GM23248 (cell line): ENCODE results near the gene LAMP5. TPM values are rescaled to one million over a fixed set of nuclear protein-coding genes. Genes with fewer than 3 reads are reported as not detected.

Experiments used
- DNase-seq: peaks from one replicate; pipeline ENCODE4 v3.0.0-alpha.2; 2015
- H2AFZ ChIP-seq: fragments of 200-600 bp; sonication (generic); 2 replicates; pipeline ENCODE4 v1.6.1; 2016; ENCODE audit warnings: antibody characterized with exemption
- H3F3A ChIP-seq: fragments of 200-600 bp; sonication (generic); 2 replicates; pipeline ENCODE4 v1.6.1; 2016; ENCODE audit warnings: mild to moderate bottlenecking, antibody characterized with exemption, mixed run types; ENCODE audit not compliant: insufficient read depth
- H3K27ac ChIP-seq: fragments of 200-600 bp; sonication (generic); 2 replicates; pipeline ENCODE4 v1.5.1; 2016; ENCODE audit warnings: mild to moderate bottlenecking
- H3K27me3 ChIP-seq: fragments of 200-600 bp; sonication (generic); replicated peaks from 2 replicates; pipeline ENCODE4 v1.6.1; 2016; ENCODE audit warnings: mild to moderate bottlenecking; ENCODE audit not compliant: insufficient read depth
- H3K36me3 ChIP-seq: fragments of 200-600 bp; sonication (generic); 2 replicates; pipeline ENCODE4 v1.6.1; 2016; ENCODE audit warnings: low read depth, mild to moderate bottlenecking
- H3K4me1 ChIP-seq: fragments of 200-600 bp; sonication (generic); 2 replicates; pipeline ENCODE4 v1.6.1; 2016; ENCODE audit warnings: mild to moderate bottlenecking; ENCODE audit not compliant: insufficient read depth
- H3K4me2 ChIP-seq: fragments of 200-600 bp; sonication (generic); one replicate; pipeline ENCODE4 v1.6.1; 2016; ENCODE audit warnings: mild to moderate bottlenecking; ENCODE audit not compliant: unreplicated experiment
- H3K4me3 ChIP-seq: fragments of 200-600 bp; sonication (generic); 2 replicates; pipeline ENCODE4 v1.5.1; 2016; ENCODE audit warnings: mild to moderate bottlenecking
- H3K79me2 ChIP-seq: fragments of 200-600 bp; sonication (generic); 2 replicates; pipeline ENCODE4 v1.6.1; 2016; ENCODE audit warnings: mild to moderate bottlenecking; ENCODE audit not compliant: insufficient read depth
- H3K9ac ChIP-seq: fragments of 200-600 bp; sonication (generic); 2 replicates; pipeline ENCODE4 v1.6.1; 2016; ENCODE audit warnings: mild to moderate bottlenecking
- H3K9me2 ChIP-seq: fragments of 200-600 bp; sonication (generic); 2 replicates; pipeline ENCODE4 v1.6.1; 2016; ENCODE audit warnings: mixed run types, mild to moderate bottlenecking, moderate library complexity; ENCODE audit not compliant: insufficient read depth
- H3K9me3 ChIP-seq: fragments of 200-600 bp; sonication (generic); one replicate; pipeline ENCODE4 v1.6.1; 2017; ENCODE audit warnings: low read depth
- H4K20me1 ChIP-seq: fragments of 200-600 bp; sonication (generic); 2 replicates; pipeline ENCODE4 v1.6.0; 2016; ENCODE audit not compliant: insufficient read depth
- EZH2 ChIP-seq: fragments of 200-600 bp; sonication (generic); IDR thresholded peaks from 2 replicates; pipeline ENCODE4 v1.6.1; 2018; ENCODE audit warnings: antibody characterized with exemption, mild to moderate bottlenecking; ENCODE audit not compliant: insufficient read depth, poor library complexity, severe bottlenecking
- EZH2phosphoT487 ChIP-seq: fragments of 200-600 bp; sonication (generic); IDR thresholded peaks from 2 replicates; pipeline ENCODE4 v1.6.1; 2018; ENCODE audit warnings: antibody characterized with exemption, moderate library complexity, mild to moderate bottlenecking, low read depth; ENCODE audit not compliant: insufficient read depth
- WGBS, 2 experiments: methylation state at CpG; one replicate each; pipeline ENCODE4 v1.1.6; 2015 to 2017; ENCODE audit warnings: low lambda C conversion rate in 2 of 2, low coverage in 1 of 2; ENCODE audit errors: missing lambda C conversion rate in 2 of 2; 5-methylcytosine and 5-hydroxymethylcytosine counted together
- in situ Hi-C: fragments of 300-500 bp; cut with MboI; formaldehyde crosslinking; loops from 2 replicates; pipeline ENCODE4 v1.15.0; 2020
- polyA plus RNA-seq: library from polyadenylated mRNA; unstranded; fragments of >200 nt; fragmentation: Nextera tagmentation; extraction: Ambion mirVana; gene quantifications from 2 replicates; pipeline ENCODE4 v1.2.1, GENCODE V29; 2016
- total RNA-seq: library from RNA; depleted of rRNA; stranded (reverse); fragments of >200 nt; shearing (Covaris generic); gene quantifications from 2 replicates; pipeline ENCODE4 v1.2.3, GENCODE V29; 2014

Gene LAMP5
- total and polyA plus RNA-seq, 2 experiments from 2014 or later = 0.11 TPM; not detected in 1

- Histone ChIP-seq H3K4me2 (peak overlapping the region; percentile 39), H3K27ac (no peak overlapping the region), H3K4me3 (no peak overlapping the region), H2AFZ (no peak overlapping the region), H3K36me3 (no peaks in the 10 kb centered on the region), H3K9ac (no peak overlapping the region), H3K27me3 (peaks cover 91% of the 10 kb centered on the region), H3K79me2 (no peaks in the 10 kb centered on the region), H3K9me3 (no peaks in the 10 kb centered on the region), H3K9me2 (no peaks in the 10 kb centered on the region), H3K4me1 (no peaks in the 10 kb centered on the region), H3F3A (no peaks in the 10 kb centered on the region), H4K20me1 (no peaks in the 10 kb centered on the region)
- 7 to 9% methylated on average over 31 to 38 of the region's 38 CpGs for WGBS, 2 experiments
- no peak for DNase-seq
- TF ChIP-seq EZH2phosphoT487 (no peak), EZH2 (no peak)
- in situ Hi-C loops = no loop called here
Measured at GRCh38 chr20:9515741-9516233, 1.4 kb downstream of the LAMP5 start.

- 1 to 6% methylated on average over 28 of the region's 28 CpGs for WGBS, 2 experiments
- H3K79me2 ChIP-seq = no peaks in the 10 kb centered on the region
- H3K9ac ChIP-seq = no peak overlapping the region
- peaks cover 91% of the 10 kb centered on the region for H3K27me3 ChIP-seq
- H3K4me3 ChIP-seq = no peak overlapping the region
- no peak for DNase-seq
- peak overlapping the region; percentile 39 for H3K4me2 ChIP-seq
- no peaks in the 10 kb centered on the region for H3F3A ChIP-seq
- no peak overlapping the region for H3K27ac ChIP-seq
- no peaks in the 10 kb centered on the region for H3K36me3 ChIP-seq
- H3K9me3 ChIP-seq = no peaks in the 10 kb centered on the region
- in situ Hi-C loops = no loop called here
- H4K20me1 ChIP-seq = no peaks in the 10 kb centered on the region
- no peak for TF ChIP-seq EZH2
- no peak for TF ChIP-seq EZH2phosphoT487
- no peak overlapping the region for H2AFZ ChIP-seq
- H3K4me1 ChIP-seq = no peaks in the 10 kb centered on the region
- H3K9me2 ChIP-seq = no peaks in the 10 kb centered on the region
Measured at GRCh38 chr20:9516234-9516871, 2.0 kb downstream of the LAMP5 start.

- WGBS, 2 experiments = 34 to 46% methylated on average over 8 of the region's 8 CpGs
- Histone ChIP-seq H3F3A (no peaks in the 10 kb centered on the region), H2AFZ (no peak overlapping the region), H3K36me3 (no peaks in the 10 kb centered on the region), H3K27ac (no peak overlapping the region), H3K27me3 (peaks cover 80% of the 10 kb centered on the region), H3K9ac (no peak overlapping the region), H4K20me1 (no peaks in the 10 kb centered on the region), H3K4me3 (no peak overlapping the region), H3K9me2 (no peaks in the 10 kb centered on the region), H3K9me3 (no peaks in the 10 kb centered on the region), H3K4me2 (no peak overlapping the region), H3K79me2 (no peaks in the 10 kb centered on the region), H3K4me1 (no peaks in the 10 kb centered on the region)
- in situ Hi-C loops = no loop called here
- TF ChIP-seq EZH2phosphoT487 = no peak
- TF ChIP-seq EZH2 = no peak
- no peak for DNase-seq
Measured at GRCh38 chr20:9517297-9518162, 3.1 kb downstream of the LAMP5 start.

- DNase-seq = no peak
- Histone ChIP-seq H3K9ac (no peak overlapping the region), H3K4me1 (no peaks in the 10 kb centered on the region), H3K9me2 (no peaks in the 10 kb centered on the region), H3K27ac (no peak overlapping the region), H3K4me3 (no peak overlapping the region), H3K27me3 (peaks cover 69% of the 10 kb centered on the region), H4K20me1 (no peaks in the 10 kb centered on the region), H3K36me3 (no peaks in the 10 kb centered on the region), H3K9me3 (no peaks in the 10 kb centered on the region), H3K4me2 (no peak overlapping the region), H3F3A (no peaks in the 10 kb centered on the region), H2AFZ (no peak overlapping the region), H3K79me2 (no peaks in the 10 kb centered on the region)
- WGBS, 2 experiments = 17 to 18% methylated on average over 8 of the region's 8 CpGs
- TF ChIP-seq EZH2 (no peak), EZH2phosphoT487 (no peak)
- in situ Hi-C loops = no loop called here
Measured at GRCh38 chr20:9518576-9519175, 4.3 kb downstream of the LAMP5 start.
